HG03097 (cell line): Measurements from ENCODE around the gene DEFB131A.
"Not testable (repeated sequence)": the region's sequence is repeated elsewhere in the genome, so short reads cannot be mapped to it uniquely, and the experiment has no call there.

Experiments used
- ATAC-seq: cut with Tn5 transposase; IDR thresholded peaks from one replicate; pipeline ENCODE4 v1.9.1; 2021; ENCODE audit not compliant: unreplicated experiment, low FRiP score

DEFB131A gene

GRCh38 chr4:9493589-9493988, 49.4 kb downstream of the DEFB131A start:
- ATAC-seq: not testable (repeated sequence)

- not testable (repeated sequence) for ATAC-seq
Measured at GRCh38 chr4:9494256-9495035, 50.2 kb downstream of the DEFB131A start.

- ATAC-seq: not testable (repeated sequence)
Measured at GRCh38 chr4:9495443-9495842, 51.2 kb downstream of the DEFB131A start.

- ATAC-seq: not testable (repeated sequence)
Measured at GRCh38 chr4:9497575-9498467, 53.6 kb downstream of the DEFB131A start.

- ATAC-seq: not testable (repeated sequence)
Measured at GRCh38 chr4:9498468-9499040, 54.3 kb downstream of the DEFB131A start.

GRCh38 chr4:9499974-9500487, 55.8 kb downstream of the DEFB131A start:
- ATAC-seq: not testable (repeated sequence)
